Suprapubic skin (tissue), 3 donors: Measurements from ENCODE around the gene HAUS8.

Source experiments
- CTCF ChIP-seq, 2 donors: fragments of 200-600 bp in 1 of 2; fragments of 450-650 bp in 1 of 2; sonication (generic) in 1 of 2; IDR thresholded peaks; one replicate each; pipeline ENCODE4 v1.5.1; 2016 to 2019; ENCODE audit warnings: antibody characterized with exemption in 2 of 2, mild to moderate bottlenecking in 1 of 2, moderate library complexity in 1 of 2
- EP300 ChIP-seq: sonication (generic); formaldehyde crosslinking; IDR thresholded peaks from one replicate; pipeline ENCODE4 v1.6.1; 2017; ENCODE audit warnings: antibody characterized with exemption

- TF ChIP-seq CTCF (IDR thresholded peaks at IDR 0.05) (no peak), EP300 (no peak)
These were observed 22.8 kb downstream of the HAUS8 start for GRCh38 chr19:17052439-17052838.
